Skeletal muscle cell (primary cell): ENCODE measurements around the gene EDEM2.
"Not testable (repeated sequence)": the region's sequence is repeated elsewhere in the genome, so short reads cannot be mapped to it uniquely, and the experiment has no call there.

Experiments
- DNase-seq: peaks from one replicate; pipeline ENCODE4 v3.0.0-alpha.2; 2010; ENCODE audit warnings: low read depth
- H3K4me3 ChIP-seq: 2 replicates; pipeline ENCODE4 v1.5.1; 2011; ENCODE audit warnings: low read depth, mild to moderate bottlenecking, control low read depth, low read length, moderate library complexity

Gene EDEM2

GRCh38 chr20:35171753-35172433, 24.8 kb upstream of the EDEM2 start, which contains the start of gene PROCR:
Gene PROCR (plus strand): TSS chr20:35172072. CDS start chr20:35172155, 83 bp downstream.
- H3K4me3 ChIP-seq: peak within 1 kb of the TSS; percentile 55
- peak; percentile 72 for DNase-seq

GRCh38 chr20:35171438-35171752, 24.3 kb upstream of the EDEM2 start:
- H3K4me3 ChIP-seq: peak overlapping the region; percentile 55
- DNase-seq: no peak

GRCh38 chr20:35168701-35169409, 21.7 kb upstream of the EDEM2 start:
- not testable (repeated sequence) for DNase-seq, H3K4me3 ChIP-seq

- no peak for DNase-seq
- no peak overlapping the region for H3K4me3 ChIP-seq
These were observed 20.7 kb upstream of the EDEM2 start for GRCh38 chr20:35167787-35168186.

GRCh38 chr20:35166242-35166830, 19.2 kb upstream of the EDEM2 start:
- no peak for DNase-seq
- no peak overlapping the region for H3K4me3 ChIP-seq

- H3K4me3 ChIP-seq: no peak overlapping the region
- no peak for DNase-seq
These were observed 18.4 kb upstream of the EDEM2 start for GRCh38 chr20:35165221-35166185.

GRCh38 chr20:35164531-35164930, 17.4 kb upstream of the EDEM2 start:
- H3K4me3 ChIP-seq, DNase-seq: not testable (repeated sequence)

GRCh38 chr20:35160341-35160740, 13.2 kb upstream of the EDEM2 start:
- not testable (repeated sequence) for DNase-seq, H3K4me3 ChIP-seq

GRCh38 chr20:35156978-35157377, 9.8 kb upstream of the EDEM2 start:
- no peak for DNase-seq
- H3K4me3 ChIP-seq: no peak overlapping the region

GRCh38 chr20:35155936-35156335, 8.8 kb upstream of the EDEM2 start:
- no peak overlapping the region for H3K4me3 ChIP-seq
- DNase-seq: no peak

- no peak overlapping the region for H3K4me3 ChIP-seq
- no peak for DNase-seq
These were observed 4.6 kb upstream of the EDEM2 start for GRCh38 chr20:35151736-35152135.

- no peak for DNase-seq
These were observed 3.9 kb upstream of the EDEM2 start for GRCh38 chr20:35150846-35151579.

GRCh38 chr20:35147575-35148071, 487 bp upstream of the EDEM2 start:
- peak overlapping the region; percentile 80 for H3K4me3 ChIP-seq
- DNase-seq: not testable (repeated sequence)

More at GRCh38 chr20:35150846-35151579, 3.9 kb upstream of the EDEM2 start:
- H3K4me3 ChIP-seq: no peak overlapping the region

GRCh38 chr20:35146299-35146919, 727 bp downstream of the EDEM2 start:
- DNase-seq: no peak
- peak overlapping the region; percentile 80 for H3K4me3 ChIP-seq

- no peak for DNase-seq
These were observed 2.0 kb downstream of the EDEM2 start for GRCh38 chr20:35145141-35145564.

GRCh38 chr20:35144694-35145093, 2.4 kb downstream of the EDEM2 start:
- no peak for DNase-seq
- H3K4me3 ChIP-seq: no peak overlapping the region

More at GRCh38 chr20:35145141-35145564, 2.0 kb downstream of the EDEM2 start:
- H3K4me3 ChIP-seq: no peak overlapping the region

GRCh38 chr20:35135867-35136586, 11.1 kb downstream of the EDEM2 start:
- H3K4me3 ChIP-seq: no peak overlapping the region

GRCh38 chr20:35134880-35135279, 12.3 kb downstream of the EDEM2 start:
- DNase-seq: no peak
- no peak overlapping the region for H3K4me3 ChIP-seq

More at GRCh38 chr20:35135867-35136586, 11.1 kb downstream of the EDEM2 start:
- no peak for DNase-seq
